HG03280 (cell line): ENCODE data around the gene WDFY3.
"Not testable (repeated sequence)": the region's sequence is repeated elsewhere in the genome, so short reads cannot be mapped to it uniquely, and the experiment has no call there.

ENCODE experiments used
- ATAC-seq: cut with Tn5 transposase; IDR thresholded peaks from one replicate; pipeline ENCODE4 v1.9.1; 2021; ENCODE audit warnings: mild to moderate bottlenecking, moderate library complexity; ENCODE audit not compliant: unreplicated experiment

Gene WDFY3

GRCh38 chr4:84865600-84865999, 100.9 kb downstream of the WDFY3 start:
- no peak for ATAC-seq

DNA sequence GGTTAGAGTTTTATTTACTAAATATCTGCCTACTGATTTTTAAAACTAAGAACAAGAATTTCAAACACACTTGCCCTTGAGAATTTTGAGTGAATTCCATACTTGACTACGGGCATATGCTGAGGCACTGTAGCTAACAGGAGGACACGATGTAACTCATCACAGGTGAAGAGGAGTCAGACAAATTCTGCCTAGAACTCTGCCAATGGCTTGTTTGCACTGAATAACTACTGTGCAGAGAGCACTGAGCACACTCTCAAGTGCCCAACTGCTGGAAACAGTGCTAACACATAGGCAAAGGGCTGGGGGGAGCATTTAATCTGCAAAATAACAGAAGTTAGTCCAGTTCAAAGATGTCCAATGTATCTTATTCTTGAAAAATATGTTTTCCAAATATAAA, 104.4 kb downstream of the WDFY3 start:
- no peak for ATAC-seq

DNA sequence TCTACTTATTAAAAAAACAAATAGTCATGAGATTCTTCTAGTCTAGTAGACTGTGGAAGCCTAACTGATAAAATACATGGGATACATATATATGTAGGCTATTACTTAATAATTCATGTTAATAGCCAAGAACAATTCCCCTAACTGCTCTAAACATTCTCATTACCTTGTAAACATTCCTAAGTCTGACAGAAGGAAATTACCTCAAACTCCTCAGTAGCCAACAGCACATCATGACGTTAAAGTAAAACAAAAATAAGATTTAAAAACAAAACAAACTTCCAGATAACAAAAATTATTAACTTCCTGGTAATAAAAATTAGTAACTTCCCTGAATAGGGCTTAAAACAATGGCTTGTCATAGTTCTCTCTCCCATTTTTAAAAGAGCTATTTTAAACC, 109.2 kb downstream of the WDFY3 start:
- ATAC-seq = no peak

GRCh38 chr4:84856468-84857049, 109.9 kb downstream of the WDFY3 start:
- ATAC-seq = no peak

- no peak for ATAC-seq
These were observed 110.7 kb downstream of the WDFY3 start for GRCh38 chr4:84855774-84856173.

- no peak for ATAC-seq
These were observed 114.4 kb downstream of the WDFY3 start for GRCh38 chr4:84852081-84852480.

DNA sequence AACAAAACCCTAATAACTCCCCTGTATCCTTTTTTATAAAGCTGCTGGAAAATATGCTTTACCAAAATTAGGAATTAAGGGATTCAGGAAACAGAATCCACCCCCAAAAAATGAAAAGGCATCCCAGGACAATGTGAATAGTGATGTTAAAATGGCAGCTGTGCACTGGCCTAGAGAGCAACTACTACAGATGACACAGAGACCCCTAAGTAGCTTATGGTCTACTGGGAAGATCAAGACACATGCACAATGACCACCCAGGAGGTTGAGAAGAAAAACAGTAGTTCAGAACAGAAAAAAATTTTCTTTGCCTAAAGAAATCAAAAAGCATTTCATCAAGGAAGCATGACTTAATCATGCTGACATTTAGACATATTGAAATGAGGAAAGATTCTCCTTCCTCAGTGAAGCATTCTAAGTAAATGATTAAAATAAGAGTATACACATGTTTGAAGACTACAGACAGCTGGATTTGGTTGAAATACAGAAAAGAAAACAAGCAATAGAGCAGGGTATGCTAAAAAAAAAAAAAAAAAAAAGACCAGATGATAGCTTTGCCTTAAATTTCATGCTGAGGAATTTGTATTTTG, 117.3 kb downstream of the WDFY3 start:
- ATAC-seq = no peak

- ATAC-seq = no peak
These were observed 118.1 kb downstream of the WDFY3 start for GRCh38 chr4:84848432-84848831.

- no peak for ATAC-seq
These were observed 118.5 kb downstream of the WDFY3 start for GRCh38 chr4:84847978-84848377.

DNA sequence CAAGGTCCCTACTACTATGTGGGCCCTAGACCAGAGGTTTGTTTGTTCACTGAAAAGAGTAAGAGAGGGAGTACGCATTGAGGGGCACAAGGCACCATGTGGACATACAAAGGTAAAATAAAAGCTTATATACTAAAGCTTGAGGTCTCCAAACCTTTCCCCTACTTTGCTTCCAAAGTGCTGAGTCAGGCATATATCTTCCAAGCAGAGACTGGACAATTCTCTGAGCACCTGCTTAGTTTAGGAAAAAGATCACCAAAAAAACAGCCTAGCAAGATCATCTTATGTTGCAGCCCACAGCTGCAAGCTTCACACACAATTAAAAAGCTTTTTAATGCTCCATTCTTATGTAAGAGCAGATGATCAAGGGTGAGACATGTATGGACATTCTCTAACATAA, 119.5 kb downstream of the WDFY3 start:
- ATAC-seq = no peak

GRCh38 chr4:84841435-84841834, 125.1 kb downstream of the WDFY3 start:
- no peak for ATAC-seq

GRCh38 chr4:84837751-84838150, 128.7 kb downstream of the WDFY3 start:
- ATAC-seq = no peak

DNA sequence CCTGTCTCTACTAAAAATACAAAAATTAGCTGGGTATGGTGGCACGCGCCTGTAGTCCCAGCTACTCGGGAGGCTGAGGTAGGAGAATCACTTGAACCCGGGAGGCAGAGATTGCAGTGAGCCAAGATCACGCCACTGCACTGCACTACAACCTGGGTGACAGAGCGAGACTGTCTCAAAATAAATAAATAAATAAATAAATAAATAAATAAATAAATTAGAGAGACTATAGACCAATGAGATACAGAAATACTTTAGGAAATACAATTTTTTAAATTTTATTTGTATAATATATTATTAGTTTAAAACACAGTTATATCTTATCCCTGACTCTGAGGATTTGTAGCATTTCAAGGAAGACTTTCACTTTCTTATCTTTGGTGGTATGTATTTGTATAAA, 136.9 kb downstream of the WDFY3 start:
- not testable (repeated sequence) for ATAC-seq

DNA sequence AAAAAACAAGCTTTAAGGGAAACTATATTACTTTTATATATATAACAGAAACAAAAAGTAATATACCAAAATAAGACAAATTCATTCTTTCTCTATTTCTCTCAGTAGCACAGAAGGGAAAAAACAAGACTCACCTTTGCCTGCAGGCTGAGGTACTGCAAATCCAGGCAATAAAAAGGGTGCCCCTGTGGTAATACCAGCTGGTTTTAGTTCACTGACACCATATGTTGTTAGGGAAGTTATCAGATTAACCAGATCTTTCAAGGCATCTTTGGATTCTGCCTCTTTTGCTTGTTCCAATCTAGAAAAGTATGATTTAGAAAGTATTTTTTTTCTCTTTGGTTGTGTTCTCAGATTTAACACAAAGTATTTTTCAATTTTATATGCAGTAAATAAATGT, 139.8 kb downstream of the WDFY3 start:
- no peak for ATAC-seq

GRCh38 chr4:84825701-84826341, 140.7 kb downstream of the WDFY3 start:
- no peak for ATAC-seq

GRCh38 chr4:84821064-84821463, 145.4 kb downstream of the WDFY3 start:
- no peak for ATAC-seq

DNA sequence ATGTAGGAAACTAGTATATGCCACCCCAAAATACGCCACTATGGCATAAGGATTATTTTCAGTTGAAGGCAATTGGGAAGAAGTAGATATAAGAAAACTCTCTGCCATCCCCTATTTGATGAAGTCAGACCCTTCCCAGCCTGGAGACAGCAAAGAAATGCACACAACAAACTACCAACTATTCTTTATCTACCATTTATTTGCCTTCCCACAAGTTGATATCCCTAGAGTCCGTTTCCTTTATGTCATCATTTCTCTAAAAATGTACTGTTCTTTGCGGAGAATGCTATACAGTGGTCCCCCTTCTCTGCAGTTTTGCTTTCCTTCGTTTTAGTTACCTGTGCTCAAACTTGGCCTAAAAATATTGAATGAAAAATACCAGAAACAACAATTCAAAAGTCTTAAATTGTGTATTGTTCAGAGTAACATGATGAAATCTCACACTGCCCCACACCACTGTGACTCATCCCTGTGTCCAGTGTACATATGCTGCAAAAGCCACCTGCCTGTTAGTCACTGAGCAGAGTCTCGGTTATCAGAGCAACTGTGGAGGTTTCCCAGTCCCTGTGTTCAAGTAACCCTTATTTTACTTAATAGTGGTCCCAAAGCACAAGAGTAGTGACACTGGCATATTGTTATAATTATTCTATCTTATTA, 152.3 kb downstream of the WDFY3 start:
- ATAC-seq = no peak

DNA sequence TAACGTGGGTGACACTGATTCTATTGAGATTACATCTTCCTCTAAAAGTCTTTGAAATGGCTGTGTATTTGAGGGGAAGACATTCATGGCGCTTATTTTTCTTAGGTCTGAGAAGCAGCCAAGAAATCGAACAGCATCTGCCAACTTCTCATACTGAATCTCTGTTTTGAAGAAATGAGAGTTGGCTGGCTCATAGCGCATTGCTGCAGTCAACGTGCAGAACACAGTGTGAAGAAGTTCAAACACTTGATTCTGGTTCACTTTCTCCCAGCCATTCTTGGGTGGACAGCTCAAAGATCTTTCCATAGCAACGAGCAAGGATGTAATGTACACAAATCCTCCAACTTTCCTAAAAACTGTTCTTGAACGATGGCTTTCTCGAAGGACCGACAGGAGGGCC, 156.5 kb downstream of the WDFY3 start:
- ATAC-seq = no peak

DNA sequence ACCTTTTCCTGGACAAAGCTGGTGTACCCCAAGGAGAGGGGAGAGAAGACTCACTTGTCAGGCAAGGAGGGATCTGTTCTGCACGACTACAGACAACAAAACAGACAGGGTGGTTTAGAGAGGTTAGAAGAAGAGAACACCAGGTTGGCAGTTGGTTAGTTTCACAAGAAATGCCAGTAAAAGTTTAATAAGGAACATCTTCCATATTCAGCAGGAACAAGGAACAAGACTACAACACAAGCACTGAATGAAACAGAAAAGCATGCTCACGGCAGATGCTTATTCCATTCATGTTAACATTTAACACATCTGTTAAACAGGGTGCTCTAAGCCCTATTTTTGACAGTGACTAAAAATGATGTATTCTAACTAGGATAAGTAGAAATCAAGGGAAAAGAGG, 158.2 kb downstream of the WDFY3 start:
- no peak for ATAC-seq

DNA sequence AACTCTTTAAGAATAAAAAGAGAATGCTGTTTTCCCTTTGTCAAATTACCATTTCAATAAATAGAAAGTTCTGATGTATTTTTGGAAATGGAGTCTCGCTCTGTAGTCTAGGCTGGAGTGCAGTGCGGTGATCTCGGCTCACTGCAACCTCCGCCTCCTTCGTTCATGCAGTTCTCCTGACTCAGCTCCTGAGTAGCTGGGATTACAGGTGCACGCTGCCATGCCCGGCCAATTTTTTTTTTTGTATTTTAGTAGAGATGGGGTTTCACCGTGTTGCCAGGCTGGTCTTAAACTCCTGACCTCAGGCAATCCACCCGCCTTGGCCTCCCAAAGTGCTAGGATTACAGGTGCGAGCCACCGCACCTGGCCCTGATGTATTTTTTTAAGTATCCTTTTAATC, 159.9 kb downstream of the WDFY3 start:
- ATAC-seq = not testable (repeated sequence)

DNA sequence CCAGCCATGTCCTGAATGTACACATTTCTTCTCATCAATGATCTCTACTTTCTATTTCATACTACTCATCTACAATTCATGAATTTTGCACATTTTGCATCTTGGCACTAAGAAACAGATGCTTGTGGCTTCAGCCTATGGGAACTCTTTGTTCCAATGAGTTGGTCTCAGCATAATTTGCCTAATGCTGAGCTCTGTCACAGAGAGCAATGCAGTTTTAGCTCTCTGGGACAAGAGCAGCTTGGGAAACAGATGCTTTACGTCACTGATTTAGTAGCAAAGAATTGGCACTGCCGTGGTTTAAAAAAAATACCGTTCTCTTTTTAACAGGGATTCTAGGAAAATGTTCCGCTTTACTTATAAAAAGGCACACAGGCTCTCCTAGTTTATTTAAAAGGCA, 162.4 kb downstream of the WDFY3 start:
- ATAC-seq = no peak

DNA sequence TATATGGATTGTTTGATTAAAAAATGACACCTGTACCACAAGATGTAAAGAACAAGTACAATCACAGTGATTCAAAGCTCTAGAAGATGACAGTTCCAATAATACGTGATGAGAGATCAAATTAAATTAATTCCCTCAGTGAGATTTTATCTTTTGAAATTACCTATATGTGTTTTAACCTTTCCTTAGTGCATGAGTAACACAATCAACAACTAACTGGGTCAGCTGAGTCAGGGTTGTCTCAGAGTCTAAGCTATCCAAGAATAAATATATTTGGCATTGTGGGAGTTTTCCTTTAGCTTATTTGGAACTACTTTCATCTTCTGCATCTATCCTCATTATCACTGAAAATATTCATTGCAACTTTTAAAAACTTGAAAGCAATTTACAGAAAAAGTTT, 162.8 kb downstream of the WDFY3 start:
- no peak for ATAC-seq
